H9 (cell line): ENCODE results near the gene TMEM98. TPM values are rescaled to one million over a fixed set of nuclear protein-coding genes. Genes with fewer than 3 reads are reported as not detected.

Source experiments
- DNase-seq: peaks from one replicate; pipeline ENCODE4 v3.0.0-alpha.2; 2017
- H2AFZ ChIP-seq: one replicate; pipeline ENCODE4 v1.6.1; 2013; ENCODE audit warnings: mild to moderate bottlenecking, low read length, control low read depth, moderate library complexity
- H2AK5ac ChIP-seq: 2 replicates; pipeline ENCODE4 v1.6.1; 2013; ENCODE audit warnings: low read length, control low read depth, mixed read lengths; ENCODE audit not compliant: insufficient read length
- H2BK120ac ChIP-seq: one replicate; pipeline ENCODE4 v1.6.1; 2013; ENCODE audit warnings: low read depth, mild to moderate bottlenecking, low read length, control low read depth, inconsistent platforms; ENCODE audit not compliant: poor library complexity, severe bottlenecking
- H2BK12ac ChIP-seq: 2 replicates; pipeline ENCODE4 v1.6.1; 2013; ENCODE audit warnings: low read length, control low read depth, mixed read lengths, low read depth; ENCODE audit not compliant: insufficient read length
- H2BK15ac ChIP-seq: 2 replicates; pipeline ENCODE4 v1.6.1; 2013; ENCODE audit warnings: low read depth, low read length, control low read depth
- H2BK20ac ChIP-seq: one replicate; pipeline ENCODE4 v1.6.1; 2013; ENCODE audit warnings: low read depth, mild to moderate bottlenecking, low read length, control low read depth, inconsistent platforms; ENCODE audit not compliant: poor library complexity, severe bottlenecking
- H2BK5ac ChIP-seq: 2 replicates; pipeline ENCODE4 v1.6.1; 2013; ENCODE audit warnings: low read length, control low read depth, mixed read lengths; ENCODE audit not compliant: insufficient read length
- H3K14ac ChIP-seq: 2 replicates; pipeline ENCODE4 v1.6.1; 2013; ENCODE audit warnings: low read length, control low read depth; ENCODE audit not compliant: insufficient read depth
- H3K18ac ChIP-seq: 2 replicates; pipeline ENCODE4 v1.6.1; 2013; ENCODE audit warnings: low read depth, mild to moderate bottlenecking, mixed read lengths, low read length, control low read depth; ENCODE audit not compliant: insufficient read length
- H3K23ac ChIP-seq: 2 replicates; pipeline ENCODE4 v1.6.1; 2013; ENCODE audit warnings: low read length, control low read depth, mixed read lengths, low read depth; ENCODE audit not compliant: insufficient read length
- H3K23me2 ChIP-seq: 2 replicates; pipeline ENCODE4 v1.6.1; 2013; ENCODE audit warnings: low read depth, mild to moderate bottlenecking, mixed read lengths, low read length, control low read depth; ENCODE audit not compliant: insufficient read length, poor library complexity, severe bottlenecking
- H3K27ac ChIP-seq: 2 replicates; pipeline ENCODE4 v1.5.1; 2013; ENCODE audit warnings: low read length, control low read depth, mixed read lengths, low read depth; ENCODE audit not compliant: insufficient read length
- H3K27me3 ChIP-seq: 2 replicates; pipeline ENCODE4 v1.6.1; 2013; ENCODE audit warnings: low read length, control low read depth, inconsistent platforms; ENCODE audit not compliant: insufficient read depth
- H3K4ac ChIP-seq: 2 replicates; pipeline ENCODE4 v1.6.1; 2013; ENCODE audit warnings: low read depth, mild to moderate bottlenecking, control low read depth, inconsistent platforms, low read length, moderate library complexity
- H3K4me1 ChIP-seq: 2 replicates; pipeline ENCODE4 v1.6.1; 2013; ENCODE audit warnings: low read length, control low read depth, inconsistent platforms; ENCODE audit not compliant: insufficient read depth
- H3K4me2 ChIP-seq: 2 replicates; pipeline ENCODE4 v1.6.1; 2013; ENCODE audit warnings: low read length, control low read depth, mixed read lengths; ENCODE audit not compliant: insufficient read length, insufficient read depth
- H3K56ac ChIP-seq: 2 replicates; pipeline ENCODE4 v1.6.1; 2013; ENCODE audit warnings: low read depth, mild to moderate bottlenecking, mixed read lengths, low read length, control low read depth; ENCODE audit not compliant: insufficient read length
- H3K79me1 ChIP-seq: 2 replicates; pipeline ENCODE4 v1.6.1; 2013; ENCODE audit warnings: low read depth, mild to moderate bottlenecking, moderate library complexity, low read length, control low read depth, inconsistent platforms; ENCODE audit not compliant: insufficient read depth, poor library complexity, severe bottlenecking
- H3K79me2 ChIP-seq: 2 replicates; pipeline ENCODE4 v1.6.1; 2013; ENCODE audit warnings: low read length, control low read depth, inconsistent platforms; ENCODE audit not compliant: insufficient read depth
- H3K9ac ChIP-seq: 2 replicates; pipeline ENCODE4 v1.6.1; 2013; ENCODE audit warnings: low read length, control low read depth, mixed read lengths; ENCODE audit not compliant: insufficient read length; ENCODE audit errors: extremely low read depth
- H3K9me3 ChIP-seq: one replicate; pipeline ENCODE4 v1.6.1; 2013; ENCODE audit warnings: low read depth, low read length, inconsistent platforms; ENCODE audit not compliant: control insufficient read depth
- H3T11ph ChIP-seq: one replicate; pipeline ENCODE4 v1.6.1; 2013; ENCODE audit warnings: mild to moderate bottlenecking, low read length, control low read depth, inconsistent platforms
- H4K20me1 ChIP-seq: one replicate; pipeline ENCODE4 v1.6.1; 2013; ENCODE audit not compliant: control insufficient read depth, insufficient read length, insufficient read depth
- H4K5ac ChIP-seq: 2 replicates; pipeline ENCODE4 v1.6.1; 2013; ENCODE audit warnings: low read depth, mild to moderate bottlenecking, mixed read lengths, low read length, control low read depth; ENCODE audit not compliant: insufficient read length
- H4K8ac ChIP-seq: replicated peaks from 2 replicates; pipeline ENCODE4 v1.6.1; 2013; ENCODE audit warnings: low read length, control low read depth, mixed read lengths, low read depth; ENCODE audit not compliant: insufficient read length
- H4K91ac ChIP-seq: 2 replicates; pipeline ENCODE4 v1.6.1; 2013; ENCODE audit warnings: low read depth, mild to moderate bottlenecking, moderate library complexity, mixed read lengths, low read length, control low read depth; ENCODE audit not compliant: insufficient read length
- H3K27ac Mint-ChIP-seq, 3 experiments: 2 replicates in 2 of 3; 3 replicates in 1 of 3; pipeline ENCODE4 v1.8.0; 2020 to 2021; ENCODE audit warnings: mixed read lengths in 3 of 3, mild to moderate bottlenecking in 1 of 3, moderate library complexity in 1 of 3
- H3K27me3 Mint-ChIP-seq: 2 replicates; pipeline ENCODE4 v1.8.0; 2021; ENCODE audit warnings: low read depth, mild to moderate bottlenecking, moderate library complexity, mixed read lengths
- H3K36me3 Mint-ChIP-seq, 3 experiments: 2 replicates in 2 of 3; 3 replicates in 1 of 3; pipeline ENCODE4 v1.8.0; 2020 to 2021; ENCODE audit warnings: low read depth in 3 of 3, mixed read lengths in 3 of 3; ENCODE audit not compliant: insufficient read depth in 1 of 3
- H3K4me1 Mint-ChIP-seq, 2 experiments: 2 replicates each; pipeline ENCODE4 v1.8.0; 2020; ENCODE audit warnings: mixed read lengths in 2 of 2
- H3K4me3 Mint-ChIP-seq, 2 experiments: 2 replicates in 1 of 2; 3 replicates in 1 of 2; pipeline ENCODE4 v1.8.0; 2020 to 2021; ENCODE audit warnings: mild to moderate bottlenecking in 2 of 2, mixed read lengths in 2 of 2, moderate library complexity in 1 of 2
- H3K9me3 Mint-ChIP-seq, 2 experiments: 2 replicates in 1 of 2; 3 replicates in 1 of 2; pipeline ENCODE4 v1.8.0; 2020; ENCODE audit warnings: mild to moderate bottlenecking in 2 of 2, mixed read lengths in 2 of 2, moderate library complexity in 1 of 2
- WGBS: extraction: QIAGEN DNeasy Blood & Tissue Kit; methylation state at CpG from one replicate; pipeline ENCODE4 v1.1.7; 2013; ENCODE audit warnings: missing lambda C conversion rate, low lambda C conversion rate, mixed read lengths; ENCODE audit not compliant: insufficient read length; ENCODE audit errors: extremely low coverage; 5-methylcytosine and 5-hydroxymethylcytosine counted together
- total RNA-seq: library from RNA; stranded (reverse); gene quantifications from 2 replicates; pipeline ENCODE4 v1.2.1, GENCODE V29; 2021
- TF ChIP-seq, protein P1 (sequence below): fragments of 200-600 bp; sonication (generic); conservative IDR thresholded peaks from 3 replicates; pipeline ENCODE4 v1.8.0; 2021; ENCODE audit warnings: antibody characterized with exemption, mild to moderate bottlenecking

TMEM98 gene
- total RNA-seq, 1 experiment from 2014 or later = 78.4 TPM

- H3K27me3 Mint-ChIP-seq = no peaks in the 10 kb centered on the region; the same call in 1 of the 2 replicates
- Histone ChIP-seq H4K5ac (no peak overlapping the region), H3K9ac (no peak overlapping the region), H3K23ac (no peak overlapping the region), H3K79me2 (no peaks in the 10 kb centered on the region), H4K20me1 (no peaks in the 10 kb centered on the region), H3T11ph (no peak overlapping the region), H2BK20ac (no peak overlapping the region), H2AFZ (no peak overlapping the region), H3K56ac (no peak overlapping the region), H3K23me2 (no peaks in the 10 kb centered on the region), H3K27me3 (no peaks in the 10 kb centered on the region), H2BK12ac (no peak overlapping the region), H3K27ac (no peak overlapping the region), H3K4ac (no peak overlapping the region), H3K4me2 (no peak overlapping the region), H2BK120ac (no peak overlapping the region), H3K9me3 (no peaks in the 10 kb centered on the region), H4K91ac (no peak overlapping the region), H2BK5ac (no peak overlapping the region), H3K4me1 (no peaks in the 10 kb centered on the region), H3K18ac (peak overlapping the region; percentile 18), H2BK15ac (no peak overlapping the region), H2AK5ac (no peak overlapping the region), H4K8ac (no peak overlapping the region), H3K14ac (no peak overlapping the region), H3K79me1 (no peaks in the 10 kb centered on the region)
- no peak overlapping the region for H3K4me3 Mint-ChIP-seq
- DNase-seq = no peak
- TF ChIP-seq, protein P1, sequence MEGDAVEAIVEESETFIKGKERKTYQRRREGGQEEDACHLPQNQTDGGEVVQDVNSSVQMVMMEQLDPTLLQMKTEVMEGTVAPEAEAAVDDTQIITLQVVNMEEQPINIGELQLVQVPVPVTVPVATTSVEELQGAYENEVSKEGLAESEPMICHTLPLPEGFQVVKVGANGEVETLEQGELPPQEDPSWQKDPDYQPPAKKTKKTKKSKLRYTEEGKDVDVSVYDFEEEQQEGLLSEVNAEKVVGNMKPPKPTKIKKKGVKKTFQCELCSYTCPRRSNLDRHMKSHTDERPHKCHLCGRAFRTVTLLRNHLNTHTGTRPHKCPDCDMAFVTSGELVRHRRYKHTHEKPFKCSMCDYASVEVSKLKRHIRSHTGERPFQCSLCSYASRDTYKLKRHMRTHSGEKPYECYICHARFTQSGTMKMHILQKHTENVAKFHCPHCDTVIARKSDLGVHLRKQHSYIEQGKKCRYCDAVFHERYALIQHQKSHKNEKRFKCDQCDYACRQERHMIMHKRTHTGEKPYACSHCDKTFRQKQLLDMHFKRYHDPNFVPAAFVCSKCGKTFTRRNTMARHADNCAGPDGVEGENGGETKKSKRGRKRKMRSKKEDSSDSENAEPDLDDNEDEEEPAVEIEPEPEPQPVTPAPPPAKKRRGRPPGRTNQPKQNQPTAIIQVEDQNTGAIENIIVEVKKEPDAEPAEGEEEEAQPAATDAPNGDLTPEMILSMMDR = no peak
- WGBS = no CpG with 5 or more reads among the region's 8 CpGs
- H3K4me1 Mint-ChIP-seq = peaks cover 3 to 8% of the 10 kb centered on the region in 2 experiments
- peaks cover 16 to 40% (median 32%) of the 10 kb centered on the region in 3 experiments; a peak in 6 of 7 replicates for H3K36me3 Mint-ChIP-seq
- H3K27ac Mint-ChIP-seq = peak overlapping the region in 1 of 3 experiments; percentile 21; a peak in 1 of 7 replicates
- no peaks in the 10 kb centered on the region for H3K9me3 Mint-ChIP-seq
Measured at GRCh38 chr17:32943647-32944191, 15.8 kb downstream of the TMEM98 start.
